IMR-90 (cell line): ENCODE measurements around the gene DHRS13. TPM values are rescaled to one million over a fixed set of nuclear protein-coding genes. Genes with fewer than 3 reads are reported as not detected.

Experiments used
- ATAC-seq: fragments of 200-7000 bp; cut with Tn5 transposase; 2 replicates; pipeline ENCODE4 v1.9.1; 2020; ENCODE audit warnings: low read depth, mild to moderate bottlenecking, moderate library complexity
- BruUV-seq: library from RNA; stranded (reverse); fragments of 400-500 nt; replicated peaks from 2 replicates; lab custom pipeline; 2021; lab: Mats Ljungman, UMichigan
- CTCF ChIA-PET: fragments of 300-600 bp; formaldehyde crosslinking; extraction: SDS; loops from one replicate; lab custom pipeline; 2021; ENCODE audit warnings: antibody characterized with exemption; lab: Yijun Ruan, JAX
- POLR2A ChIA-PET: fragments of 300-600 bp; sonication (Branson Sonifier 250); formaldehyde crosslinking; loops from one replicate; lab custom pipeline; 2022; ENCODE audit warnings: antibody characterized with exemption; ENCODE audit not compliant: unreplicated experiment; lab: Charles Lee
- DNase-seq: peaks from one replicate; pipeline ENCODE4 v3.0.0; 2013
- H2AFZ ChIP-seq: replicated peaks from 2 replicates; pipeline ENCODE3; 2013; ENCODE audit warnings: low read length, mild to moderate bottlenecking; ENCODE audit not compliant: poor library complexity
- H2AK5ac ChIP-seq: 2 replicates; pipeline ENCODE4 v1.6.1; 2013; ENCODE audit warnings: low read depth, low read length, inconsistent platforms
- H2AK9ac ChIP-seq: replicated peaks from 2 replicates; pipeline ENCODE3; 2013; ENCODE audit warnings: mild to moderate bottlenecking, low read depth, low read length, moderate library complexity; ENCODE audit not compliant: poor library complexity
- H2BK120ac ChIP-seq: 2 replicates; pipeline ENCODE4 v1.6.1; 2013; ENCODE audit warnings: low read depth, low read length, inconsistent platforms
- H2BK15ac ChIP-seq: 3 replicates; pipeline ENCODE4 v1.6.1; 2013; ENCODE audit warnings: low read depth, low read length, inconsistent platforms
- H2BK20ac ChIP-seq: 2 replicates; pipeline ENCODE4 v1.6.1; 2013; ENCODE audit warnings: low read depth, mild to moderate bottlenecking, inconsistent platforms, low read length, moderate library complexity
- H2BK5ac ChIP-seq: 2 replicates; pipeline ENCODE4 v1.6.1; 2013; ENCODE audit warnings: mild to moderate bottlenecking, low read depth, low read length, inconsistent platforms; ENCODE audit not compliant: poor library complexity, severe bottlenecking
- H3K14ac ChIP-seq: replicated peaks from 2 replicates; pipeline ENCODE4 v1.6.1; 2013; ENCODE audit warnings: low read depth, low read length, inconsistent platforms
- H3K18ac ChIP-seq: 2 replicates; pipeline ENCODE4 v1.6.1; 2013; ENCODE audit warnings: low read depth, low read length, control low read depth
- H3K23ac ChIP-seq: 2 replicates; pipeline ENCODE4 v1.6.1; 2013; ENCODE audit warnings: low read depth, low read length, inconsistent platforms
- H3K27ac ChIP-seq: 2 replicates; pipeline ENCODE4 v1.5.1; 2013; ENCODE audit warnings: mild to moderate bottlenecking, control low read depth, low read length; ENCODE audit not compliant: insufficient read depth
- H3K27me3 ChIP-seq: 2 replicates; pipeline ENCODE4 v1.6.1; 2013; ENCODE audit warnings: low read length; ENCODE audit not compliant: control insufficient read depth, insufficient read depth
- H3K36me3 ChIP-seq: 2 replicates; pipeline ENCODE4 v1.6.1; 2013; ENCODE audit warnings: low read length, mixed read lengths; ENCODE audit not compliant: control insufficient read depth, insufficient read depth
- H3K4ac ChIP-seq: 2 replicates; pipeline ENCODE4 v1.6.1; 2013; ENCODE audit warnings: low read depth, low read length, inconsistent platforms
- H3K4me1 ChIP-seq: 2 replicates; pipeline ENCODE4 v1.6.1; 2013; ENCODE audit warnings: low read length, mixed read lengths; ENCODE audit not compliant: control insufficient read depth, insufficient read depth
- H3K4me2 ChIP-seq: 2 replicates; pipeline ENCODE4 v1.6.1; 2013; ENCODE audit warnings: low read depth, mild to moderate bottlenecking, control low read depth, low read length, moderate library complexity
- H3K4me3 ChIP-seq: 2 replicates; pipeline ENCODE4 v1.5.1; 2013; ENCODE audit warnings: low read depth, mild to moderate bottlenecking, control low read depth, low read length, moderate library complexity; ENCODE audit not compliant: insufficient read depth
- H3K56ac ChIP-seq: 2 replicates; pipeline ENCODE4 v1.6.1; 2013; ENCODE audit warnings: low read length, inconsistent platforms; ENCODE audit not compliant: insufficient read depth; ENCODE audit errors: extremely low read depth
- H3K79me1 ChIP-seq, 2 experiments: 2 replicates each; pipeline ENCODE4 v1.6.1; 2013; ENCODE audit warnings: low read length in 2 of 2, inconsistent platforms in 1 of 2, low read depth in 1 of 2
- H3K9ac ChIP-seq: 2 replicates; pipeline ENCODE4 v1.6.1; 2013; ENCODE audit warnings: low read depth, low read length, control low read depth
- H3K9me1 ChIP-seq: 2 replicates; pipeline ENCODE4 v1.6.1; 2013; ENCODE audit warnings: low read length, inconsistent platforms; ENCODE audit not compliant: insufficient read depth
- H3K9me3 ChIP-seq: 2 replicates; pipeline ENCODE4 v1.6.1; 2013; ENCODE audit warnings: low read length; ENCODE audit not compliant: control insufficient read depth, insufficient read depth
- H4K20me1 ChIP-seq: 2 replicates; pipeline ENCODE4 v1.6.1; 2013; ENCODE audit warnings: low read length, inconsistent platforms; ENCODE audit not compliant: insufficient read depth
- H4K5ac ChIP-seq: 2 replicates; pipeline ENCODE4 v1.6.1; 2013; ENCODE audit warnings: mild to moderate bottlenecking, low read depth, low read length, control low read depth
- H4K8ac ChIP-seq, 2 experiments: 2 replicates each; pipeline ENCODE4 v1.6.1; 2013; ENCODE audit warnings: low read depth in 2 of 2, low read length in 2 of 2, control low read depth in 1 of 2, inconsistent platforms in 1 of 2
- H4K91ac ChIP-seq: 2 replicates; pipeline ENCODE4 v1.6.1; 2013; ENCODE audit warnings: low read depth, low read length, inconsistent platforms; ENCODE audit not compliant: insufficient read depth
- BHLHE40 ChIP-seq: fragments of 150-350 bp; IDR thresholded peaks from 2 replicates; pipeline ENCODE4 v1.6.1; 2016; ENCODE audit warnings: mild to moderate bottlenecking, low read depth, low read length
- CEBPB ChIP-seq: IDR thresholded peaks from 2 replicates; pipeline ENCODE4 v1.6.1; 2012; ENCODE audit warnings: low read depth, low read length, improper control_type of control experiment
- CHD1 ChIP-seq: IDR thresholded peaks from 2 replicates; pipeline ENCODE4 v1.6.1; 2012; ENCODE audit warnings: low read depth, low read length, improper control_type of control experiment
- FOS ChIP-seq: fragments of 150-350 bp; IDR thresholded peaks from 2 replicates; pipeline ENCODE4 v1.6.1; 2016; ENCODE audit warnings: low read depth, low read length
- MAFK ChIP-seq: IDR thresholded peaks from 2 replicates; pipeline ENCODE4 v1.6.1; 2012; ENCODE audit warnings: low read depth, low read length, improper control_type of control experiment
- MAZ ChIP-seq: IDR thresholded peaks from 2 replicates; pipeline ENCODE4 v1.6.1; 2012; ENCODE audit warnings: low read depth, mild to moderate bottlenecking, low read length, improper control_type of control experiment, moderate library complexity, borderline replicate concordance
- MXI1 ChIP-seq: IDR thresholded peaks from 2 replicates; pipeline ENCODE4 v1.6.1; 2012; ENCODE audit warnings: low read depth, mild to moderate bottlenecking, low read length, moderate library complexity, borderline replicate concordance
- NFE2L2 ChIP-seq: fragments of 150-350 bp; IDR thresholded peaks from 2 replicates; pipeline ENCODE4 v1.6.1; 2016; ENCODE audit warnings: low read depth, mild to moderate bottlenecking, low read length
- POLR2A ChIP-seq: IDR thresholded peaks from 2 replicates; pipeline ENCODE4 v1.6.1; 2012; ENCODE audit warnings: mild to moderate bottlenecking, low read depth, low read length
- RAD21 ChIP-seq: IDR thresholded peaks from 2 replicates; pipeline ENCODE4 v1.6.1; 2012; ENCODE audit warnings: low read length, improper control_type of control experiment
- RCOR1 ChIP-seq: IDR thresholded peaks from 2 replicates; pipeline ENCODE4 v1.6.1; 2012; ENCODE audit warnings: mild to moderate bottlenecking, low read length, improper control_type of control experiment; ENCODE audit not compliant: insufficient replicate concordance
- RFX5 ChIP-seq: IDR thresholded peaks from 2 replicates; pipeline ENCODE4 v1.8.0; 2012; ENCODE audit warnings: low read depth, mild to moderate bottlenecking, low read length, moderate library complexity
- SMC3 ChIP-seq: fragments of 150-350 bp; IDR thresholded peaks from 2 replicates; pipeline ENCODE4 v1.6.1; 2016; ENCODE audit warnings: low read depth, mild to moderate bottlenecking, antibody characterized with exemption, low read length, moderate library complexity
- WGBS, 2 experiments: methylation state at CpG; one replicate each; pipeline versions ENCODE4 v1.1.5 to v1.1.7; 2013; ENCODE audit warnings: missing lambda C conversion rate in 2 of 2; ENCODE audit not compliant: insufficient read length in 1 of 2; ENCODE audit errors: extremely low coverage in 2 of 2; 5-methylcytosine and 5-hydroxymethylcytosine counted together
- dilution Hi-C: fragments of 300-500 bp; cut with HindIII; formaldehyde crosslinking; loops from one replicate; pipeline ENCODE4 v1.14.3; 2018; ENCODE audit warnings: low sequenced_read_pairs; ENCODE audit not compliant: unreplicated experiment
- in situ Hi-C: fragments of 300-500 bp; cut with MboI; formaldehyde crosslinking; loops from 3 replicates; pipeline ENCODE4 v1.14.3; 2019; ENCODE audit warnings: low sequenced_read_pairs, inconsistent platforms, mixed read lengths
- intact Hi-C: fragments of 100-400 bp; cut with micrococcal nuclease; formaldehyde crosslinking; loops from 2 replicates; pipeline ENCODE4 v1.10.0; 2022
- polyA plus RNA-seq, 3 experiments: library from polyadenylated mRNA; depleted of rRNA; stranded (reverse); fragments of >200 nt; gene quantifications; 2 replicates each; pipeline ENCODE4 v1.2.3, GENCODE V29; 2012; ENCODE audit warnings: low replicate concordance in 1 of 3
- total RNA-seq: library from RNA; depleted of rRNA; stranded (reverse); fragments of >200 nt; gene quantifications from 2 replicates; pipeline ENCODE4 v1.2.3, GENCODE V29; 2012
- TF ChIP-seq, protein P1 (sequence below): conservative IDR thresholded peaks from 2 replicates; pipeline ENCODE4 v1.5.1; 2012; ENCODE audit warnings: mild to moderate bottlenecking, low read depth, low read length, improper control_type of control experiment
- TF ChIP-seq, protein P2 (sequence below): fragments of 150-350 bp; IDR thresholded peaks from 2 replicates; pipeline ENCODE4 v1.6.1; 2017; ENCODE audit warnings: mild to moderate bottlenecking, antibody characterized with exemption, low read length, low read depth
- TF ChIP-seq, protein P3 (sequence below): fragments of 150-350 bp; IDR thresholded peaks from 2 replicates; pipeline ENCODE4 v1.6.1; 2016; ENCODE audit warnings: low read depth, mild to moderate bottlenecking, low read length, moderate library complexity, borderline replicate concordance

Gene DHRS13
- total and polyA plus RNA-seq, 2 of the 4 experiments (the other 2 are of a cell fraction) = 2.7 to 3.9 TPM

DNA sequence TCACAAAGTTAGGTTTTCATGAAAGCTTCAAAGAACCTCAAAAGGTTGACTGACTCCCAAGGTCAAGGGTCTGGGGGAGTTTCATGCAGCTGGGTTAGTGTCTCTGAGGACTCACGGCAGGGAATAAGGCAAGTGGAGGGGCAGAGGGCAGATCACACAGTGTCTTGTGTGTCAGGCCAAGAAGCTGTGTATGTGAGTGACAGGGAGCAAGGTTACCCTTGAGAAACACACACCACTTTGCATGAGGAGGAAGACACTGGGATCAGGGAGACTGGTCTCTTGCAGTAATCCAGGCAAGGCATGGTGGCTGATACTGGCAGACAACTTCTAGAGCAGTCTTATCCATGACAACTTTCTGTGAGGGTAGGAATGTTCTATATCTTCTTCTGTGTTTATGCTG is 11.7 kb downstream of the DHRS13 start:
- POLR2A ChIA-PET = no interaction called here
- intact Hi-C loops = no loop called here
- 0 out of 2 replicates have a peak overlapping the region, but pooled peaks have one; percentile 37 for H3K23ac ChIP-seq

More for the DNA sequence above, 11.7 kb downstream of the DHRS13 start:
- CTCF ChIA-PET = no interaction called here
- Histone ChIP-seq H3K27ac (no peak overlapping the region), H3K4me2 (no peak overlapping the region), H2BK20ac (no peak overlapping the region), H3K9me1 (peaks cover 10% of the 10 kb centered on the region), H3K27me3 (no peaks in the 10 kb centered on the region), H3K9ac (no peak overlapping the region), H2AFZ (no peak overlapping the region), H3K4ac (no peak overlapping the region), H4K5ac (no peak overlapping the region), H4K20me1 (peaks cover 26% of the 10 kb centered on the region; the same call in 1 of the 2 replicates), H2AK9ac (no peak overlapping the region), H3K9me3 (no peaks in the 10 kb centered on the region), H3K18ac (no peak overlapping the region), H2BK5ac (no peak overlapping the region), H2BK120ac (no peak overlapping the region), H3K36me3 (peaks cover 19% of the 10 kb centered on the region), H3K4me1 (peaks cover 1% of the 10 kb centered on the region; the same call in 1 of the 2 replicates), H2BK15ac (no peak overlapping the region), H2AK5ac (no peak overlapping the region), H3K14ac (no peak overlapping the region), H3K56ac (no peak overlapping the region), H3K4me3 (no peak overlapping the region), H4K8ac (no peak overlapping the region), H4K91ac (no peak overlapping the region), H3K79me1 (peaks cover 14 to 36% of the 10 kb centered on the region in 2 experiments)
- in situ Hi-C loops = no loop called here
- ATAC-seq (no peak), DNase-seq (no peak)
- no TSS peak for BruUV-seq
- dilution Hi-C loops = no loop called here
- TF ChIP-seq, protein P1, sequence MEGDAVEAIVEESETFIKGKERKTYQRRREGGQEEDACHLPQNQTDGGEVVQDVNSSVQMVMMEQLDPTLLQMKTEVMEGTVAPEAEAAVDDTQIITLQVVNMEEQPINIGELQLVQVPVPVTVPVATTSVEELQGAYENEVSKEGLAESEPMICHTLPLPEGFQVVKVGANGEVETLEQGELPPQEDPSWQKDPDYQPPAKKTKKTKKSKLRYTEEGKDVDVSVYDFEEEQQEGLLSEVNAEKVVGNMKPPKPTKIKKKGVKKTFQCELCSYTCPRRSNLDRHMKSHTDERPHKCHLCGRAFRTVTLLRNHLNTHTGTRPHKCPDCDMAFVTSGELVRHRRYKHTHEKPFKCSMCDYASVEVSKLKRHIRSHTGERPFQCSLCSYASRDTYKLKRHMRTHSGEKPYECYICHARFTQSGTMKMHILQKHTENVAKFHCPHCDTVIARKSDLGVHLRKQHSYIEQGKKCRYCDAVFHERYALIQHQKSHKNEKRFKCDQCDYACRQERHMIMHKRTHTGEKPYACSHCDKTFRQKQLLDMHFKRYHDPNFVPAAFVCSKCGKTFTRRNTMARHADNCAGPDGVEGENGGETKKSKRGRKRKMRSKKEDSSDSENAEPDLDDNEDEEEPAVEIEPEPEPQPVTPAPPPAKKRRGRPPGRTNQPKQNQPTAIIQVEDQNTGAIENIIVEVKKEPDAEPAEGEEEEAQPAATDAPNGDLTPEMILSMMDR = no peak
- TF ChIP-seq MAFK (no peak), BHLHE40 (no peak), RCOR1 (no peak), MAZ (no peak), SMC3 (no peak), FOS (no peak), RAD21 (no peak), MXI1 (no peak), POLR2A (no peak), CHD1 (no peak), RFX5 (no peak), CEBPB (no peak), NFE2L2 (no peak)
- TF ChIP-seq, protein P2, sequence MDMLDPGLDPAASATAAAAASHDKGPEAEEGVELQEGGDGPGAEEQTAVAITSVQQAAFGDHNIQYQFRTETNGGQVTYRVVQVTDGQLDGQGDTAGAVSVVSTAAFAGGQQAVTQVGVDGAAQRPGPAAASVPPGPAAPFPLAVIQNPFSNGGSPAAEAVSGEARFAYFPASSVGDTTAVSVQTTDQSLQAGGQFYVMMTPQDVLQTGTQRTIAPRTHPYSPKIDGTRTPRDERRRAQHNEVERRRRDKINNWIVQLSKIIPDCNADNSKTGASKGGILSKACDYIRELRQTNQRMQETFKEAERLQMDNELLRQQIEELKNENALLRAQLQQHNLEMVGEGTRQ = no peak
- TF ChIP-seq, protein P3, sequence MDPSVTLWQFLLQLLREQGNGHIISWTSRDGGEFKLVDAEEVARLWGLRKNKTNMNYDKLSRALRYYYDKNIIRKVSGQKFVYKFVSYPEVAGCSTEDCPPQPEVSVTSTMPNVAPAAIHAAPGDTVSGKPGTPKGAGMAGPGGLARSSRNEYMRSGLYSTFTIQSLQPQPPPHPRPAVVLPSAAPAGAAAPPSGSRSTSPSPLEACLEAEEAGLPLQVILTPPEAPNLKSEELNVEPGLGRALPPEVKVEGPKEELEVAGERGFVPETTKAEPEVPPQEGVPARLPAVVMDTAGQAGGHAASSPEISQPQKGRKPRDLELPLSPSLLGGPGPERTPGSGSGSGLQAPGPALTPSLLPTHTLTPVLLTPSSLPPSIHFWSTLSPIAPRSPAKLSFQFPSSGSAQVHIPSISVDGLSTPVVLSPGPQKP = no peak
- 60% methylated on average over 1 of the region's 1 CpG; no CpG with 5 or more reads in 1 of the 2 experiments for WGBS, 2 experiments
